Measurements from ENCODE around the gene DNPH1. TPM values are rescaled to one million over a fixed set of nuclear protein-coding genes. Genes with fewer than 3 reads are reported as not detected.

The DNPH1 gene
- total and polyA plus RNA-seq, 2 experiments from 2014 or later: 29.2 to 50.0 TPM

- TF ChIP-seq, protein P1, sequence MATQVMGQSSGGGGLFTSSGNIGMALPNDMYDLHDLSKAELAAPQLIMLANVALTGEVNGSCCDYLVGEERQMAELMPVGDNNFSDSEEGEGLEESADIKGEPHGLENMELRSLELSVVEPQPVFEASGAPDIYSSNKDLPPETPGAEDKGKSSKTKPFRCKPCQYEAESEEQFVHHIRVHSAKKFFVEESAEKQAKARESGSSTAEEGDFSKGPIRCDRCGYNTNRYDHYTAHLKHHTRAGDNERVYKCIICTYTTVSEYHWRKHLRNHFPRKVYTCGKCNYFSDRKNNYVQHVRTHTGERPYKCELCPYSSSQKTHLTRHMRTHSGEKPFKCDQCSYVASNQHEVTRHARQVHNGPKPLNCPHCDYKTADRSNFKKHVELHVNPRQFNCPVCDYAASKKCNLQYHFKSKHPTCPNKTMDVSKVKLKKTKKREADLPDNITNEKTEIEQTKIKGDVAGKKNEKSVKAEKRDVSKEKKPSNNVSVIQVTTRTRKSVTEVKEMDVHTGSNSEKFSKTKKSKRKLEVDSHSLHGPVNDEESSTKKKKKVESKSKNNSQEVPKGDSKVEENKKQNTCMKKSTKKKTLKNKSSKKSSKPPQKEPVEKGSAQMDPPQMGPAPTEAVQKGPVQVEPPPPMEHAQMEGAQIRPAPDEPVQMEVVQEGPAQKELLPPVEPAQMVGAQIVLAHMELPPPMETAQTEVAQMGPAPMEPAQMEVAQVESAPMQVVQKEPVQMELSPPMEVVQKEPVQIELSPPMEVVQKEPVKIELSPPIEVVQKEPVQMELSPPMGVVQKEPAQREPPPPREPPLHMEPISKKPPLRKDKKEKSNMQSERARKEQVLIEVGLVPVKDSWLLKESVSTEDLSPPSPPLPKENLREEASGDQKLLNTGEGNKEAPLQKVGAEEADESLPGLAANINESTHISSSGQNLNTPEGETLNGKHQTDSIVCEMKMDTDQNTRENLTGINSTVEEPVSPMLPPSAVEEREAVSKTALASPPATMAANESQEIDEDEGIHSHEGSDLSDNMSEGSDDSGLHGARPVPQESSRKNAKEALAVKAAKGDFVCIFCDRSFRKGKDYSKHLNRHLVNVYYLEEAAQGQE (IDR thresholded peaks at IDR 0.05; ENCODE audit: unreplicated experiment): no peak
- TF ChIP-seq ETS1 (IDR thresholded peaks at IDR 0.05): no peak
- TF ChIP-seq CREB1 (CRISPR knock-in tag; IDR thresholded peaks at IDR 0.05; ENCODE audit: low read depth): no peak
- no peak for TF ChIP-seq POLR2AphosphoS5 (IDR thresholded peaks at IDR 0.05; ENCODE audit: low read depth)
- TF ChIP-seq EZH2phosphoT487 (IDR thresholded peaks at IDR 0.05; ENCODE audit: unreplicated experiment): no peak
These were observed 24.8 kb downstream of the DNPH1 start (continued) for GRCh38 chr6:43204271-43205105.

DNA sequence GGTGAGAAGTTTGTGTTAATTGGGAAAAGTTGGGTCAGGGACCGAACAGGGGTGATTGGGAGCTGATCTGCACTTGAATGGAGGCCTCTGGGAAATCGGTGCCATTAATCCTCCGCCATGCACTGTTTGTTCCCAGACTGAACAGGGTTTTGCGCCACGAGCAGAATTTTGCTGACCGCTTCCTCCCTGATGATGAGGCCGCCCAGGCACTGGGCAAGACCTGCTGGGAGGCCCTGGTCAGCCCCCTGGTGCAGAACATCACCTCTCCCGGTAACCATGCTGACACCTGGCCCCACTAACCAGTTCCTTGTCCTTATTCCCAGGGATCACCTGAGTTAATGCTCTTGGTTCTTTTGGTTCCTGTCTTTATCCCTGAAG lies 25.6 kb downstream of the DNPH1 start:
- H3K27ac Mint-ChIP-seq: no peak overlapping the region
- ATAC-seq (no peak), DNase-seq (ENCODE audit: low spot score) (no peak)
- Histone ChIP-seq H3K4me1 (ENCODE audit: insufficient read depth) (no peaks in the 10 kb centered on the region), H4K20me1 (replicated peaks; ENCODE audit: insufficient read depth) (no peaks in the 10 kb centered on the region), H3F3A (replicated peaks; ENCODE audit: low read depth) (no peaks in the 10 kb centered on the region), H2AFZ (no peak overlapping the region), H3K36me3 (ENCODE audit: insufficient read depth) (no peaks in the 10 kb centered on the region), H3K27ac (ENCODE audit: low read depth) (no peak overlapping the region), H3K4me3 (no peak overlapping the region), H3K9me2 (ENCODE audit: insufficient read depth) (no peaks in the 10 kb centered on the region), H3K27me3 (ENCODE audit: insufficient read depth) (no peaks in the 10 kb centered on the region), H3K4me2 (no peak overlapping the region), H3K79me2 (replicated peaks; ENCODE audit: insufficient read depth) (no peaks in the 10 kb centered on the region)
- H3K27me3 Mint-ChIP-seq (ENCODE audit: insufficient read depth, low read depth, poor library complexity): peaks cover 11% of the 10 kb centered on the region
- no peak overlapping the region for H3K4me3 Mint-ChIP-seq
- H3K36me3 Mint-ChIP-seq (ENCODE audit: low read depth): no peaks in the 10 kb centered on the region
- no peaks in the 10 kb centered on the region for H3K9me3 Mint-ChIP-seq
- no peaks in the 10 kb centered on the region; the same call in 1 of the 3 replicates for H3K4me1 Mint-ChIP-seq
- TF ChIP-seq, protein P2, sequence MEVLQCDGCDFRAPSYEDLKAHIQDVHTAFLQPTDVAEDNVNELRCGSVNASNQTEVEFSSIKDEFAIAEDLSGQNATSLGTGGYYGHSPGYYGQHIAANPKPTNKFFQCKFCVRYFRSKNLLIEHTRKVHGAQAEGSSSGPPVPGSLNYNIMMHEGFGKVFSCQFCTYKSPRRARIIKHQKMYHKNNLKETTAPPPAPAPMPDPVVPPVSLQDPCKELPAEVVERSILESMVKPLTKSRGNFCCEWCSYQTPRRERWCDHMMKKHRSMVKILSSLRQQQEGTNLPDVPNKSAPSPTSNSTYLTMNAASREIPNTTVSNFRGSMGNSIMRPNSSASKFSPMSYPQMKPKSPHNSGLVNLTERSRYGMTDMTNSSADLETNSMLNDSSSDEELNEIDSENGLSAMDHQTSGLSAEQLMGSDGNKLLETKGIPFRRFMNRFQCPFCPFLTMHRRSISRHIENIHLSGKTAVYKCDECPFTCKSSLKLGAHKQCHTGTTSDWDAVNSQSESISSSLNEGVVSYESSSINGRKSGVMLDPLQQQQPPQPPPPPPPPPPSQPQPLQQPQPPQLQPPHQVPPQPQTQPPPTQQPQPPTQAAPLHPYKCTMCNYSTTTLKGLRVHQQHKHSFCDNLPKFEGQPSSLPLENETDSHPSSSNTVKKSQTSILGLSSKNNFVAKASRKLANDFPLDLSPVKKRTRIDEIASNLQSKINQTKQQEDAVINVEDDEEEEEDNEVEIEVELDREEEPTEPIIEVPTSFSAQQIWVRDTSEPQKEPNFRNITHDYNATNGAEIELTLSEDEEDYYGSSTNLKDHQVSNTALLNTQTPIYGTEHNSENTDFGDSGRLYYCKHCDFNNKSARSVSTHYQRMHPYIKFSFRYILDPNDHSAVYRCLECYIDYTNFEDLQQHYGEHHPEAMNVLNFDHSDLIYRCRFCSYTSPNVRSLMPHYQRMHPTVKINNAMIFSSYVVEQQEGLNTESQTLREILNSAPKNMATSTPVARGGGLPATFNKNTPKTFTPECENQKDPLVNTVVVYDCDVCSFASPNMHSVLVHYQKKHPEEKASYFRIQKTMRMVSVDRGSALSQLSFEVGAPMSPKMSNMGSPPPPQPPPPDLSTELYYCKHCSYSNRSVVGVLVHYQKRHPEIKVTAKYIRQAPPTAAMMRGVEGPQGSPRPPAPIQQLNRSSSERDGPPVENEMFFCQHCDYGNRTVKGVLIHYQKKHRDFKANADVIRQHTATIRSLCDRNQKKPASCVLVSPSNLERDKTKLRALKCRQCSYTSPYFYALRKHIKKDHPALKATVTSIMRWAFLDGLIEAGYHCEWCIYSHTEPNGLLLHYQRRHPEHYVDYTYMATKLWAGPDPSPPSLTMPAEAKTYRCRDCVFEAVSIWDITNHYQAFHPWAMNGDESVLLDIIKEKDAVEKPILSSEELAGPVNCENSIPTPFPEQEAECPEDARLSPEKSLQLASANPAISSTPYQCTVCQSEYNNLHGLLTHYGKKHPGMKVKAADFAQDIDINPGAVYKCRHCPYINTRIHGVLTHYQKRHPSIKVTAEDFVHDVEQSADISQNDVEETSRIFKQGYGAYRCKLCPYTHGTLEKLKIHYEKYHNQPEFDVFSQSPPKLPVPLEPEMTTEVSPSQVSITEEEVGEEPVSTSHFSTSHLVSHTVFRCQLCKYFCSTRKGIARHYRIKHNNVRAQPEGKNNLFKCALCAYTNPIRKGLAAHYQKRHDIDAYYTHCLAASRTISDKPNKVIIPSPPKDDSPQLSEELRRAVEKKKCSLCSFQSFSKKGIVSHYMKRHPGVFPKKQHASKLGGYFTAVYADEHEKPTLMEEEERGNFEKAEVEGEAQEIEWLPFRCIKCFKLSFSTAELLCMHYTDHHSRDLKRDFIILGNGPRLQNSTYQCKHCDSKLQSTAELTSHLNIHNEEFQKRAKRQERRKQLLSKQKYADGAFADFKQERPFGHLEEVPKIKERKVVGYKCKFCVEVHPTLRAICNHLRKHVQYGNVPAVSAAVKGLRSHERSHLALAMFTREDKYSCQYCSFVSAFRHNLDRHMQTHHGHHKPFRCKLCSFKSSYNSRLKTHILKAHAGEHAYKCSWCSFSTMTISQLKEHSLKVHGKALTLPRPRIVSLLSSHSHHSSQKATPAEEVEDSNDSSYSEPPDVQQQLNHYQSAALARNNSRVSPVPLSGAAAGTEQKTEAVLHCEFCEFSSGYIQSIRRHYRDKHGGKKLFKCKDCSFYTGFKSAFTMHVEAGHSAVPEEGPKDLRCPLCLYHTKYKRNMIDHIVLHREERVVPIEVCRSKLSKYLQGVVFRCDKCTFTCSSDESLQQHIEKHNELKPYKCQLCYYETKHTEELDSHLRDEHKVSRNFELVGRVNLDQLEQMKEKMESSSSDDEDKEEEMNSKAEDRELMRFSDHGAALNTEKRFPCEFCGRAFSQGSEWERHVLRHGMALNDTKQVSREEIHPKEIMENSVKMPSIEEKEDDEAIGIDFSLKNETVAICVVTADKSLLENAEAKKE (CRISPR knock-in tag; IDR thresholded peaks at IDR 0.05): no peak
- TF ChIP-seq STAT1 (IDR thresholded peaks at IDR 0.05; ENCODE audit: unreplicated experiment) (no peak), ZNF114 (CRISPR knock-in tag; IDR thresholded peaks at IDR 0.05) (no peak), CREB1 (CRISPR knock-in tag; IDR thresholded peaks at IDR 0.05; ENCODE audit: low read depth) (no peak), POLR2AphosphoS5 (IDR thresholded peaks at IDR 0.05; ENCODE audit: low read depth) (no peak), EZH2phosphoT487 (IDR thresholded peaks at IDR 0.05; ENCODE audit: unreplicated experiment) (no peak), NANOG (IDR thresholded peaks at IDR 0.05; ENCODE audit: borderline replicate concordance) (no peak), ETS1 (IDR thresholded peaks at IDR 0.05) (no peak), EZH2 (IDR thresholded peaks at IDR 0.05; ENCODE audit: low read depth, unreplicated experiment) (no peak)
